GM19455 (cell line): ENCODE measurements around the gene ARHGAP23.

Experiments
- ATAC-seq: cut with Tn5 transposase; IDR thresholded peaks from one replicate; pipeline ENCODE4 v1.9.1; 2021; ENCODE audit not compliant: unreplicated experiment

ARHGAP23 gene

DNA sequence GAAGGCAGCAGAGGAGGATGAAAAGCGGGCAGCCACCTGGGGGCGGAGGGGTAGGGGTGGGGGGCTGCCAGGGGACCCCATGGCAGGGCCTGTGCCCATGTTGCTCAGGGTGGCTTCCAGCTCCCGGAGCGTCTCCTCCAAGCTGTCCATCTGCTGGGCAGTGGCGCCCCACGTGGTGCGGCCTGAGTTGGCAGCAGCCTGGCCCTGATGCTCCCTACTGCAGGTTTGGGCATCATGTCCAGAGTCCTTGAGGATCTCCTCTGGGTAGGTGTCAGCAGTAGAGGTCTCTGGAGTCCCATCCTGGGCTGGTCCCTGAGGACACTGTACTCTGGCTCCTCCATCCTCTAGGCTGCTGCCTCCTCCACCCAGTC is 116.6 kb downstream of the ARHGAP23 start:
- no peak for ATAC-seq

DNA sequence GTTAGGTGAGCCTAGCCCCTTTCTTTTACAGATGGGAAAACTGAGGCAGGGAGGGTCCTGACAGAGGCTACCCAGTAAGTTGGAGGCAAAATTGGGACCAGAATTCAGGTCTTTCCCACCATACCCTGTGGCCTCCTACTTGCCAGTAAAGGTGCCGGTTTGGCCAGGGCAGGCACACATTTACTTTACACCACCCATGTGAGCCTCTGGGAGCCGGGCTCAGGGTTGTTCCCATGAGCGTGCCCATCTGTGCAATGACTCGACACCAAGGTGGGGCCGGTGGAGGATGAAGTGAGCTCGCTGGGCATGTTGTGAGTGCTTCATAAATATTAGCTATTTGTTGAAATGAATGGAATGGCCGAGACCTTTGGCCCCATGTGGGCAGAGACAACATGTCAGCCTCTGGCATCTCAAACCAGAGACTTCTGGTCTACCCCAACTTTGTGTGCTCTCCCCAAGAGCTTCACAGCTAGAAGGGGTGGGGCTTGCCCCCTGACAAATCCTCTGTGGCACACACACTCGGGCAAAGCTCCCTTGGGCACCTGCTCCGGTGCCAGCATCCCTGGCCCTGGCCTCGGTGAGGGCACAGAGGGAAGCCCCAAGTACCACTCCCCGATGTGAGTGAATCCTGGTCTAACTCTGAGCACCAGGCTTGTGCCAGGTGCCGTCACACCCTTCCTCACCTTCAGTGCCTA is 117.4 kb downstream of the ARHGAP23 start:
- no peak for ATAC-seq

DNA sequence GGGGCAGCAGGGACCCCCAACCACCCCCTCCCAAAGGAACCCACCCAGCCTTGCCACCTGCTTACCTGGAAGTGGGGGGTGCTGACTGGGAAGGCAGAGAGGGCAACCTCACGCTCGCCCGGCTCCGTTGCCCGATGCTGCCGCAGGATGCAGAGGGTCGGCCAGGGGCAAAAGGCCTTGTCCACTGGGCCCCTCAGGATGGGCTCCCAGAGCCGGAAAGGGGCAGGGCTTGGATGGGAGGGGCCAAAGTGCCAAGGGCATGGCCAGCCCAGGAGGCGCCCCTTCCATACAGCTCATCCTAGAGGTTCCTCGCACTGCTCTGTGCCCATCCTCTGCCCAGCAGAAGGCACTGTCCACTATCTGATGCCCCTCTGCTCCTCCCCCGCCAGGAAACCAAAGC is 118.1 kb downstream of the ARHGAP23 start:
- ATAC-seq, result no peak

DNA sequence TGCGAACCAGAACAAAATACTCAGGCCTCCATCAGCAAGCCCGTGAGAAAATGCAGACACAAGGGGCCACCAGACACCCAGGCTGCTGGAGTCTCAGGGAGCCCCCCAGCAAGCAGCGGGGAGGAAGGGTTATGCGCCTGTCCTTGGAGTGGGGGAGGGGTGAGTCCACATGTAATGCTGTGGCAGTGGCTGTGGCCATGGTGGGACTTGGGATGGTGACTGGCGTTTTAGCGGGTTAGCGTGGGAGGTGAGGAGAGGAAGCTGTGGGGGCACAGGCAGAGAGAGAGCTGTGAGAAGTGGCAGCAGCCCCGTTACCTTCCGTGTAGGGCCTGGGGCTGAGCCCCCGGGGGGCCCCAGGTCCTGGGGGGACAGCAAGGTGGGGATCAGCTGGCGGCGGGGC is 119.2 kb downstream of the ARHGAP23 start:
- ATAC-seq, result no peak

DNA sequence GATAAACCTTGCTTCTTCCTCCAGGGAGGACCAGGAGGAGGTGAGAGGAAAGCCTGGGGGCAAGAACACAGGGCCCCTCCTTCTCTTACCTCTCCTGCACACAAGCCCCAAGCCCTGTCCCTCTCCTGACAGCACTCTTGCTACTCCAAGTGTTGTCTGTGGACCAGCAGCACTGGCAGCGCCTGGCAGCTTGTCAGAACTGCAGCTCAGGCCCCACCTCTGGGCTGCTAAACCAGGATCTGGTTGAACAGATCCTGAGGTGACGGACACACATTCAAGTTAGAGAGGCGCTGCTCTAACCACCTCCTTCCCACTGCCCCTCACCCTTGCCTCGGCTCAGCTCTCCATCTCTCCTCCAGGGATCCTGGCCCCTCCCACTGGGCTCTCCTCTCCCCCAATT is 121.0 kb downstream of the ARHGAP23 start:
- ATAC-seq, result no peak

DNA sequence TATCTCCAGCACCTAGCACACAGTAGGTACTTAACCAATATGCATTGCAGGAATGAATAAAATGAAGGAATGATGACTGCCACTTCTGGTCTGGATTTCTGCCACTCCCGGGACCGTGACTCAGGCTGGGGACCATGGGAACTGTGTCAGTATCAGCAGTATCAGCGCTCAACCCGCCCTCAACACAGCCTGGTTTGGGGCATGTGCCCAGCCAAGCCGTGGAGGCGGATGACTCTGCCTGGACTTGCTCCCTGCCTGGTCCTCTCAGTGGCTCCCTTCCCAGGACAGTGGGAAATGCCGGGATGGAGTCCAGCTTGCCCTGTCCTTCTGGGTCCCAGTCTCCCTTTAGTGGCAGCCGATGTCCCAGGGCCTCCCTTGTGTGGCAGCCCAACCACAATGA is 122.4 kb downstream of the ARHGAP23 start:
- no peak for ATAC-seq

DNA sequence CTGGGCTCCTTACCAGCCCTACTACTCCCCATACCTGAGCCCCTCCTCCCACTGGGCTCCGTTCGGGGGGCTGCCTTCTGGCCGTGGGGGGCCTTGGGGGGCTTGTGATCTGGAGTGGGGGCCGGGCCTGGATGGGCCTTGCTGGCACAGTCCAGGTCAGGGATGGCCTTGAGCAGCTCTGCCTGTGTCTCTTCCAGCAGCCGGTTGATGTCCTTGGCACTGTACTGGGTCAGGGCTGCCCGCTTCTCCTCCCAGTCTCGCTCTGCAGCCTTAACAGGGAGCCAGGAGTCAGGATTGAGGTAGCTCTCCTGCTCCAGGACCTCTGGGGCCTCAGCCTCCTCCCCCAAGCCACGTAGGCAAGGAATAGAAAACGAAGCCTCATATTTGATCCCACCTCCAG is 122.9 kb downstream of the ARHGAP23 start:
- ATAC-seq, result no peak

DNA sequence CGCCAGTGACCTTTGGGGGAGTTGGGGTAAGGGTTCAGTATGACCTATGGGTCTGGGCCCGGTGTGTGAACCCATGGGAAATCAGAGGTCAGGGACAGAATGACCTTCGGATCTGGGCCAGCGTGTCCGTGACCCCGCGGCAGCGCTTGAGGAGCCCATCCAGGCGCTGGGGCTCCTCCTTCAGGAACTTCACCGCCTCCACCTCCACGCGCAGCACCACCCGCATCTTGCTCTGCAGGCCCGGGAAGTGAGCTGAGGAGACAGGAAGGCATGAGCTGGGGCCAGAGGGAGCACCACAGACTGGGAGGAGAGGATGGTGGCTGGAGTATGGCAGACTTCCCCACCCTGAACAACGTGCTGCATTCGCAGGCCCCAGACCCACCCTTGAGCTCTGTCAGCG is 124.1 kb downstream of the ARHGAP23 start:
- no peak for ATAC-seq

DNA sequence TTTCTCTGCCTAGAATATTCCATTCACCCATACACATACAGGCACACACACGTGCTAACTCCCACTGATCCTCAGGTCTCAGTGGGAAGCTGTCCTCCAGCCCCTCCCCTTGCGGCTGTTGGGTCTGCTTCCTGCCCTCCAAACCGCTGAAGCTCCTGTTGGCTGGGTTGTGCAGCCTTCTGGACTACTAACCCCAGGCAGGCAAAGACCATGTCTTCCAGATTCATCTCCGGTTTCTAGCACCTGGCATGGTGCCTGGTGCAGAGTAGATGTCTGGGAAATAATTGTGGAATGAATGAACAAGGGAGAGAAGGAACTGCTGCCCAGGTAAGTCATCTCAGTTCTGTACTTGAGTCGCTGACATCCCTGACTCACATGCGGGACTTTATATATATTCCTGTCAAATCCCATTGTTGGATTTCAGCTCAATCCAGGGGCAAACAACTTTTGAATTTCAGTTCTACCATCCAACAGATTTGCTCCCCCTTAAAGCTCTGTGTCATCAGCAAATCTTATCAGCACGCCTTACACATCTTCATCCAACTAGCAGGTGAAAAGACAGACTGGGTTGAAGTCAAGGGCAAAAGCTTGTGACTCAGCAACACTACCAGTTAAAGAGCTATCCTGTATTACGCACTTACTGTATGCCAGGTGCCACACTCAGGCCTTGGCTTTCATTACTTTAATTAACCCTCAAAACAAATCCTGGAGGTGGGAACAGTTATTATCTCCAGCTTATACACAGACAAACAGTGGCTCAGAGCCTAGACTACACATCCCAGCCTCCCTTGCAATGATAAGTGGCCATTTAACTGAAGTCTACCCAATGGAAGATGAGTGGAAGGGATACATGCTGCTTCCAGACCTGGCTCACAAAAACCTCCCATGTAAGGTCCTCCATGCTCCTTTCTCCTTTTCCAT is 126.4 kb downstream of the ARHGAP23 start:
- ATAC-seq, result no peak

DNA sequence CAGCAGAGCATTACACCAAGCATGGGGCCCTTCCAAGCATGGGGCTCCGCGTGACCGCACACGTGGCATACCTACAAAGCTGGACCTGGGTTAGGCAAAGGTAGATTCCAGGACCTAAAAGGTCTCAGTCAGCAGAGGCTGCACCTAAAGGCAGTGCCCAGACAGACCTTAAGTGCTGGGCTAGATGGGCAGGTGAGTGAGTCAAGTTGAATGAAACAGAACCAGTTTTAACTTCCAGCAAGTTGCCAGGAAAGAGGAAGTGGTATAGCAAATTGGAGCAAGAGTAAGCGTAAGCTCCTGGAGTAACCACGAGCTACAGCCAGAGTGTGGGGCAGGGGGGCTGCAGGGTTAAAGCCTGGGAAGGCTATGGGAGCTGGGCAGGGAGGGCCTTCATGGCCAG is 128.0 kb downstream of the ARHGAP23 start:
- no peak for ATAC-seq

DNA sequence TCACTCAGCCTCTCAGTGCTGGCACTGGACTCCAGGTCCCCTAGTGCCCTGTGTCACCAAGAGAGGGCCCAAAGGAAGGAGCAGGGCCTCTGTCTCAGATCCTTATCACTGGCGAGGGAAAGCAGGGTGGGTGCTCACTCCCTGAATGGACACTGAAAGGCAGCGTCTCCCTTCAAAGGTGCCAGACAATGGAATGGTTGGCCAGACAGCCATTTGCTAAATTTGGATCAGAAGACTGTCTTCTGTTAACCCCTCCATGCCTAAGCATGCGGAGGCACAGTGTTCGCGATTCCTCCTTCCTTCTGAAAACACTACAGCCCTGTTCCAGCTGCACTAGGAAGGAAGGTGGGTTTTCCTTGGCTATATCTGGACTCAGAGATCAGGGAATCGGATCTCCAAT is 129.1 kb downstream of the ARHGAP23 start:
- ATAC-seq, result no peak

DNA sequence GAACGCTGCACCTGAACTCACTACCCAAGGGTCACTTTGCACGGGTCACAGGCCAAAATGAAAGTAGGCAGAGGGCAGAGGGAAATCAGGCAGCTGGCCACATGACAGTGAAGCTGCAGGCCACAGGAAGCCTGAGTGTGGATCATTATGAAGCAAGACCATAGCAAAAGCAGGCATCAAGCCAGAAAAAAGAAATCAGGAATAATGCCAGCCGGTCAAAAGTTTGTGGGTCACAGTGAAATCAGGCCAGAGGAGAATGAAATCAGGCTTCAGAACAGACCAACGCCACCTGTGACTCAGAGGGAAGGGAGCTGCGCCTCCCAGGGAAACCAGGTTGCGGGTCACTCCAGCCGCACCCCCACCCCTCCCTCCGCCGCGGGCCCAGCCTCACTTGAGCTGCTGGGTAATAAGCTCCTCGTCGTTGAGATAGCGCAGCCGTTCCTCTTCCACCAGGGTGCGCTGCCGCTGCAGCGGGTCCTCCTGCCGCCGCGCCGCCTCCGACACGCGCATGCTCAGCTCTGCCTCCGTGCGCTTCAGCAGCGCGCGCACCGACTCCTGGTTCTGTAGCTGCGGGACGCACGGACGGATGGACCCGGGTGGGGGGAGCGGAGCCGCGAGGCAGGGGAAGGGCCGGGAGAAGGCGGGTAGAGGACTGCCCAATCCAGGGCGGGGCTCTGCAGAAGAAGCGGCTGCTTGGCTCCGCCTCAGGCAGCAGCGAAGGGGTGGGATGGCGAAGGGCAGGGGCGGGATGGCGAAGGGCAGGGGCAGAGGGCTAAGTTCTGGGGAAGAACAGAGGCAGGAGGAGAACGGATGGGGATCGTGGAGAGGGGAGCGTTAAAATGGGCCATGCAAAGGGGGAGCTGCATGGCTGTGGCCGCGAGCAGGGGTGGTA is 129.8 kb downstream of the ARHGAP23 start:
- peak; percentile 59 for ATAC-seq

DNA sequence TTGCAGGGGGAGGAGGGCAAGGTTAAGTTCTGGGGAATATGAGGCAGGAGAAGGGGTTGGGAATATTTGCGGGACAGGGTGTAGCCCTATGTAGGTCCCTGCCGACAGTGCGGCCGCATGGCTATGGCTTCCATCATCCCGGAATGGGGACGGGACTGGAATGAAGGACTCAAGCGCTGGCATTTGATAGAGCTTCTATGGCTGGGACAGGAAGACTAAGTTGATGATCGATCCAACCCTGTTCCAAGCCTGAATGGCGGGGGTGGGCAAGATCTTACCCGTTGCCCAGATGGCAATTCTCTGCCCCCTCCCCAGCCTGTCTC is 130.4 kb downstream of the ARHGAP23 start:
- no peak for ATAC-seq

DNA sequence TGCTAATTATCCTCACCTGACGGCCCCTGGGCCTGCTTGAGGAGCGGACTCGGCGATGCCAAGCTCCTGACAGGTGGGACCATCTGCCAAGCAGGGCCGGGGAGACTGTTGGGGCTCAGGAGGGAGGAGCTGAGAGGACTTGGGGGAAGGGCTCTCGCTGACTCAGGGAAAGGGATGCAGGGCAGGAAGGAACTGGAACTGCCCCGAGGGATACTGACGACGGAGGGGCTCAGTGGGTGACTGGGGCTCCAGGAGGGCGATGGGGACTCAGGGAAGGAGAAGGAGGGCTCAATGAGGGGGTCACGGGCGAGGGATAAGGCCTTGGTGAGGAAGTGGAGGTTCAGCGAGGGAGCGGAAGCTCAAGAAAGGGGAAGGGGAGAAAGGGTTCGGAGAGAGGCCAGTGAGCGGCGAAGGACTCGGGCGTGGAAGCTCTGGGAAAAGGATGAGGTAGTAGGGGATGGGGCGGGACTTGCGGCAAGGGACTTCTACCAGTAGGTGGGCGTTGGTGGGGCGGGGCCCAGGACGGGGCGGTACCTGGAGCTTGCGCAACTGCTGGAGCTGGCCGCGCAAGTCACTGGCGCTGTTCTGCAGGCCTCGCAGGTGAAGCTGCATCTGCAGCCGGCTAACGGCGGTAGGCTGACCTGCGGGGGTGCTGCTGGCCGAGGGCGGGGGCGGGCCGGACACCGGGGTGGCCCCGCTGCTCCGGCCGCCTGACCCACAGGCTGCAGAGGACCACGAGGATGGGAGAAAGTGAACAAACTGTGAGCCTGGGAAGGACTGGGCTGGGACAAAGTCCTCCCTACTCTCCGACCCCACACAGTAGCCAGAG is 131.0 kb downstream of the ARHGAP23 start:
- ATAC-seq, result peak; percentile 72

DNA sequence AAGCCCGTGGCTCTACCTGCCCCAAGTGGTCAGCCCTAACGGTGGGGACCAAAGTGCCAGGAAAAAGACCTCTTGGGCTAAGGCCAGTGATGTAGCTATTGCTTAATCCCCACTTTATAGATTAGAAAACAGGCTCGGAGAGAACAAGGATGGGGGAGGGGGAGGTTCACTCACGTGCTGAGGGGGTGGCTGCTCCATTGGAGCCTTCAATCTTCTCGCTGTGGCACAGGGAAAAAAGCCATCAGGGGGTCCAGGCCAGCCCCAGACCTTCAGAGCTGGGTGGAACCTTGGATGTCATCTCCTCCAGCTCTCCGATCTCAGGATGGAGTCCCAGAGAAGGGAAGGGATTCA is 131.6 kb downstream of the ARHGAP23 start:
- no peak for ATAC-seq

DNA sequence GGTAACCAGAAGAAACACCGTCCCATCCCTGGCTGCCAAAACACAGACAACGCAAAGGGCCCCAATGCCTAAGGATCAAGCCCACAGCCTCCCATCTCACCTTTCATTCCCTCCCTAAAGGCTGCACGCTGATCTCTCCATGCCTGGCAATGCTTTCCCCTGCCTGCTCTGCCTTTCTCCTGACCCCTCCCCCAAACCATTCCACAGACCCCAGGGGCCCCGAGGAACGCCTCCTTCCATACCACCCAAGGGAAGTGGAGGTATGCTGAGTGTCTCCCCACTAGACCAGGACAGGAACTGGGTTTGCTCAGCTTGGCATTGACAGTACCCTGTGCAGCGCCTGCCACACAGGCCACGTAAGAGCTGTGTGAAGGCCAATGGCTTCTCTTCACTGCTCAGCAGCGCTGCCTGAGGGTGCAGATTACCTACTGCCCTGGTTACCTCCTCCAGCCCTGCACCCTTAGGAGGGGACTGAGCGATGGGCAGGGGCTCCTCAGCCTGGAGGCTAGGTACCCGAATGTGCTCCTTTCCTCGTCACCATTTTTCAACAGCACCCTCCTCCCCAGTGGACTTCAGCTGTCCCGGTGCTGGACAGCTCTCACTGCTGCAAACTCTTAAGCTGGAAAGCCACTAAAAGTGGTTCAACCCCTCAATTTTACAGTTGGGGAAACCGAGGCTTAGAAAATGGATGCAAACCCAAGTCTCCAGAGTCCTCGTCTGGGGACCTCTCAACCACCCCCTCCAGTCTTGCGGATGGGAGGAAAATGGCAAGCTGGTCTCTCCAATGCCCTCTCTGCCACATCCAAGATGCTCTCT is 132.4 kb downstream of the ARHGAP23 start:
- ATAC-seq, result no peak

DNA sequence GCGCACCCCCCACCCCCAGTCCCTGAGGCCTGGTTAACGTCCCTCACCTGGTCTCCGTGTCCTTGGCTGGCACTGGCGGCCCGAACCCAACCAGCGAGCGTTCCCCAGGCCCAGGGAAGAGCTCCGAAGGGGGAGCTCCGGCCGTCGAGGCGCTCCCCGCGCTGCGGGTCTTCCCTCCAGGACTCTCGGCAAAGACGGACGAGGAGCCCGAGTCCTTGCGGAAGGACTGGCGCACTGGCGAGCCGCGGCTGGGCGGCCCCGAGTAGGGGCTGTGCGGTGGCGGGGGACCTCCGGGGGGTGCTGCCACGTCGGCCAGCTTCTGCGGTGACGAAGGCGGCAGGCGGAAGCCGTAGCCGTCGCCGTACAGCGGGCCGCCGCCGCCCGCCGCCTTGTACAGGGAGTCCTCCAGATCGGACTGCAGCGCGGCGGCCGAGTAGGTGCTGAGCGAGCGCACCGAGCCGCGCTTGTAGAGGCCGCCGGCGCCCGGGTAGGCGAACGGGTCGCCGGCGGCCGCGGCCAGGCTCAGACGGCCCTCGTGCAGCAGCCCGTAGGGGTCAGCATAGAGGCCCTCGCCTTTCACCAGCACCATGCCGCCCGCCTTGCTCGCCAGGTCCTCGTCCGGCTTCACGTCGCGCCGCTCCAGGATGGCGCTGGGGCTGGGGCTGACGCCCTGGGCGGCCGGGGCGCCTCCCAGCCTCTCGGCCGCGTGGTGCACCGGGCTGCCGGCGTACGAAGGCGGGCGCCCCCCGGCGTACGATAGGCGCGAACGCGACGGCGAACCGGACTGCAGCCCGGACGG is 133.4 kb downstream of the ARHGAP23 start:
- ATAC-seq, result no peak
